MM.1S (cell line): ENCODE measurements around the gene DLL3.
"Not testable (repeated sequence)": the region's sequence is repeated elsewhere in the genome, so short reads cannot be mapped to it uniquely, and the experiment has no call there.

Experiments
- DNase-seq: peaks from one replicate; pipeline ENCODE4 v3.0.0-alpha.2; 2015
- H2AFZ ChIP-seq: fragments of 300-600 bp; sonication (generic); 2 replicates; pipeline ENCODE4 v1.6.0; 2016; ENCODE audit warnings: antibody characterized with exemption, low read length
- H3F3A ChIP-seq: fragments of 300-600 bp; sonication (generic); 2 replicates; pipeline ENCODE4 v1.6.1; 2016; ENCODE audit warnings: mild to moderate bottlenecking, antibody characterized with exemption, low read length, moderate library complexity, mixed read lengths; ENCODE audit not compliant: insufficient read depth
- H3K27ac ChIP-seq: fragments of 300-600 bp; sonication (generic); 2 replicates; pipeline ENCODE4 v1.5.1; 2016; ENCODE audit warnings: mild to moderate bottlenecking, low read length
- H3K27me3 ChIP-seq: fragments of 300-600 bp; sonication (generic); replicated peaks from 2 replicates; pipeline ENCODE4 v1.6.0; 2016; ENCODE audit warnings: low read length; ENCODE audit not compliant: insufficient read depth
- H3K36me3 ChIP-seq: fragments of 300-600 bp; sonication (generic); replicated peaks from 2 replicates; pipeline ENCODE4 v1.6.1; 2016; ENCODE audit warnings: mild to moderate bottlenecking, low read length, mixed read lengths; ENCODE audit not compliant: insufficient read depth
- H3K4me1 ChIP-seq: fragments of 300-600 bp; sonication (generic); 2 replicates; pipeline ENCODE4 v1.6.1; 2016; ENCODE audit warnings: low read length, mixed read lengths
- H3K4me2 ChIP-seq: fragments of 300-600 bp; sonication (generic); 2 replicates; pipeline ENCODE4 v1.6.0; 2016; ENCODE audit warnings: low read depth, low read length
- H3K4me3 ChIP-seq: fragments of 300-600 bp; sonication (generic); 2 replicates; pipeline ENCODE4 v1.5.1; 2016; ENCODE audit warnings: low read length, mixed read lengths
- H3K79me2 ChIP-seq: fragments of 300-600 bp; sonication (generic); 2 replicates; pipeline ENCODE4 v1.6.1; 2016; ENCODE audit warnings: mixed run types, low read length, mixed read lengths
- H3K9ac ChIP-seq: fragments of 300-600 bp; sonication (generic); 2 replicates; pipeline ENCODE4 v1.6.1; 2016; ENCODE audit warnings: low read length, mixed read lengths
- H3K9me2 ChIP-seq: fragments of 300-600 bp; sonication (generic); replicated peaks from 2 replicates; pipeline ENCODE4 v1.6.1; 2016; ENCODE audit warnings: mild to moderate bottlenecking, low read length, mixed read lengths; ENCODE audit not compliant: insufficient read depth
- H3K9me3 ChIP-seq: fragments of 300-600 bp; sonication (generic); replicated peaks from 2 replicates; pipeline ENCODE4 v1.6.1; 2016; ENCODE audit warnings: mild to moderate bottlenecking, low read length, mixed read lengths; ENCODE audit not compliant: insufficient read depth
- H4K20me1 ChIP-seq: fragments of 300-600 bp; sonication (generic); 2 replicates; pipeline ENCODE4 v1.6.1; 2016; ENCODE audit warnings: mild to moderate bottlenecking, low read length, moderate library complexity, mixed read lengths; ENCODE audit not compliant: insufficient read depth
- EZH2 ChIP-seq: fragments of 300-600 bp; sonication (generic); optimal IDR thresholded peaks from 2 replicates; pipeline ENCODE3; 2017; ENCODE audit warnings: low read depth, mild to moderate bottlenecking, antibody characterized with exemption, low read length, mixed read lengths
- EZH2phosphoT487 ChIP-seq: fragments of 300-600 bp; sonication (generic); IDR thresholded peaks from 2 replicates; pipeline ENCODE4 v1.6.1; 2018; ENCODE audit warnings: antibody characterized with exemption, low read length
- TF ChIP-seq, protein P1 (sequence below): fragments of 300-600 bp; sonication (generic); IDR thresholded peaks from 2 replicates; pipeline ENCODE4 v1.5.1; 2016; ENCODE audit warnings: antibody characterized with exemption, low read length, mixed read lengths

DLL3 gene

DNA sequence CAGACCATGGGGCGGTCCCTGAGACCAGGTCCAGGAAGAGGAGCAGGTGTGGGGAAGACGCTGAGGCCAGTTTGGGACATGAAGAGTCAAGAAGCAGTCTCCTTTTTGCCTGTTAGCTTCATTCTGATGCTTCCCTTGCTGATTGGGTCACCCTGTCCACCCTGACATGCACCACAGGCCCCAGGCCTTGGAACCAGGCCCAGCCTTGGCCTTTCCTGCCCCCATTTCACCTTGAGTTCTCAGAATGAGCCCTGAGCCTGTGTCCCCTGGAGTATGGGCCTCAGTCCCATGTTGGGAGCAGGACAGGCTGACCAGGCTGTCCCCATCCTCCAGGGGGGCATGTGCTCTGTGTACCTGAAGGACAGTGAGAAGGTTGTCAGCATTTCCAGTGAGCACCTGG lies 23.0 kb upstream of the DLL3 start:
- no peak overlapping the region for H3K4me2 ChIP-seq
- no peak for DNase-seq
- H3K27ac ChIP-seq: no peak overlapping the region
- no peak overlapping the region for H2AFZ ChIP-seq
- H3K4me3 ChIP-seq: no peak overlapping the region
- H3K4me1 ChIP-seq: no peaks in the 10 kb centered on the region
- no peaks in the 10 kb centered on the region for H3K9me2 ChIP-seq
- H3K27me3 ChIP-seq: no peaks in the 10 kb centered on the region
- peaks cover 5% of the 10 kb centered on the region for H3K36me3 ChIP-seq
- TF ChIP-seq EZH2phosphoT487: no peak
- TF ChIP-seq, protein P1, sequence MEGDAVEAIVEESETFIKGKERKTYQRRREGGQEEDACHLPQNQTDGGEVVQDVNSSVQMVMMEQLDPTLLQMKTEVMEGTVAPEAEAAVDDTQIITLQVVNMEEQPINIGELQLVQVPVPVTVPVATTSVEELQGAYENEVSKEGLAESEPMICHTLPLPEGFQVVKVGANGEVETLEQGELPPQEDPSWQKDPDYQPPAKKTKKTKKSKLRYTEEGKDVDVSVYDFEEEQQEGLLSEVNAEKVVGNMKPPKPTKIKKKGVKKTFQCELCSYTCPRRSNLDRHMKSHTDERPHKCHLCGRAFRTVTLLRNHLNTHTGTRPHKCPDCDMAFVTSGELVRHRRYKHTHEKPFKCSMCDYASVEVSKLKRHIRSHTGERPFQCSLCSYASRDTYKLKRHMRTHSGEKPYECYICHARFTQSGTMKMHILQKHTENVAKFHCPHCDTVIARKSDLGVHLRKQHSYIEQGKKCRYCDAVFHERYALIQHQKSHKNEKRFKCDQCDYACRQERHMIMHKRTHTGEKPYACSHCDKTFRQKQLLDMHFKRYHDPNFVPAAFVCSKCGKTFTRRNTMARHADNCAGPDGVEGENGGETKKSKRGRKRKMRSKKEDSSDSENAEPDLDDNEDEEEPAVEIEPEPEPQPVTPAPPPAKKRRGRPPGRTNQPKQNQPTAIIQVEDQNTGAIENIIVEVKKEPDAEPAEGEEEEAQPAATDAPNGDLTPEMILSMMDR: no peak
- 0 out of 2 replicates have a peak, but pooled peaks cover 6% of the 10 kb centered on the region for H3F3A ChIP-seq
- no peaks in the 10 kb centered on the region for H4K20me1 ChIP-seq
- H3K79me2 ChIP-seq: peaks cover 1% of the 10 kb centered on the region
- no peak overlapping the region for H3K9ac ChIP-seq
- H3K9me3 ChIP-seq: no peaks in the 10 kb centered on the region

DNA sequence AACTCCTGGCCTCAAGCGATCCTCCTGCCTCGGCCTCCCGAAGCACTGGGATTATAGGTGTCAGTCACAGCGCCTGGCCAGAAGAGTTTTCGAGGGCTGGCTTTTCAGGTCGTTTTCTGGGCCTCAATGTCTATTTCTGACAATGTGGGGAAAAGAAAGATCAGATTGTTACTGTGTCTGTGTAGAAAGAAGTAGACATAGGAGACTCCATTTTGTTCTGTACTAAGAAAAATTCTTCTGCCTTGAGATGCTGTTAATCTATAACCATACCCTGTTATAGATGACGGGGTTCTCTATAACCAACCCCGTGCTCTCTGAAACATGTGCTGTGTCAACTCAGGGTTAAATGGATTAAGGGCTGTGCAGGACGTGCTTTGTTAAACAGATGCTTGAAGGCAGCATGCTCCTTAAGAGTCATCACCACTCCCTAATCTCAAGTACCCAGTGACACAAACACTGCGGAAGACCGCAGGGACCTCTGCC lies 19.4 kb upstream of the DLL3 start:
- H3K9me3 ChIP-seq, H3K36me3 ChIP-seq, H3K27ac ChIP-seq, H3K4me3 ChIP-seq, H4K20me1 ChIP-seq, DNase-seq, H3K9ac ChIP-seq, H3K27me3 ChIP-seq, H3F3A ChIP-seq, H3K9me2 ChIP-seq, H2AFZ ChIP-seq, H3K4me2 ChIP-seq, H3K4me1 ChIP-seq: not testable (repeated sequence)
- peaks cover 26% of the 10 kb centered on the region for H3K79me2 ChIP-seq

DNA sequence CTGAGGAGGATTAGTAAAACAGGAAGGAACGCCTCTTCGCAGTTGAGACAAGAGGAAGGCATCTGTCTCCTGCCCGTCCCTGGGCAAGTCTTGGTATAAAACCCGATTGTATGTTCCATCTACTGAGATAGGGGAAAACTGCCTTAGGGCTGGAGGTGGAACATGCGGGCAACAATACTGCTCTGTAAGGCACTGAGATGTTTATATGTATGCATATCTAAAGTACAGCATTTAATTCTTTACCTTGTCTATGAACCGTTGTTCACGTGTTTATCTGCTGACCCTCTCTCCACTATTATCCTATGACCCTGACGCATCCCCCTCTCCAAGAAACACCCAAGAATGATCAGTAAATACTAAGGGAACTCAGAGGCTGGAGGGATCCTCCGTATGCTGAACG lies 18.8 kb upstream of the DLL3 start:
- Histone ChIP-seq H3K36me3 (no peaks in the 10 kb centered on the region), H4K20me1 (no peaks in the 10 kb centered on the region), H3F3A (0 out of 2 replicates have a peak, but pooled peaks cover 6% of the 10 kb centered on the region), H3K4me2 (peak overlapping the region; percentile 98), H3K27me3 (no peaks in the 10 kb centered on the region), H3K4me1 (peaks cover 4% of the 10 kb centered on the region; the same call in 1 of the 2 replicates), H3K9me2 (no peaks in the 10 kb centered on the region), H3K9ac (peak overlapping the region; percentile 94; the same call in 1 of the 2 replicates), H2AFZ (peak overlapping the region; percentile 74), H3K9me3 (no peaks in the 10 kb centered on the region), H3K79me2 (peaks cover 29% of the 10 kb centered on the region), H3K27ac (no peak overlapping the region), H3K4me3 (peak overlapping the region; percentile 98)
- TF ChIP-seq, protein P1: no peak
- TF ChIP-seq EZH2phosphoT487 (no peak), EZH2 (no peak)
- DNase-seq: no peak

DNA sequence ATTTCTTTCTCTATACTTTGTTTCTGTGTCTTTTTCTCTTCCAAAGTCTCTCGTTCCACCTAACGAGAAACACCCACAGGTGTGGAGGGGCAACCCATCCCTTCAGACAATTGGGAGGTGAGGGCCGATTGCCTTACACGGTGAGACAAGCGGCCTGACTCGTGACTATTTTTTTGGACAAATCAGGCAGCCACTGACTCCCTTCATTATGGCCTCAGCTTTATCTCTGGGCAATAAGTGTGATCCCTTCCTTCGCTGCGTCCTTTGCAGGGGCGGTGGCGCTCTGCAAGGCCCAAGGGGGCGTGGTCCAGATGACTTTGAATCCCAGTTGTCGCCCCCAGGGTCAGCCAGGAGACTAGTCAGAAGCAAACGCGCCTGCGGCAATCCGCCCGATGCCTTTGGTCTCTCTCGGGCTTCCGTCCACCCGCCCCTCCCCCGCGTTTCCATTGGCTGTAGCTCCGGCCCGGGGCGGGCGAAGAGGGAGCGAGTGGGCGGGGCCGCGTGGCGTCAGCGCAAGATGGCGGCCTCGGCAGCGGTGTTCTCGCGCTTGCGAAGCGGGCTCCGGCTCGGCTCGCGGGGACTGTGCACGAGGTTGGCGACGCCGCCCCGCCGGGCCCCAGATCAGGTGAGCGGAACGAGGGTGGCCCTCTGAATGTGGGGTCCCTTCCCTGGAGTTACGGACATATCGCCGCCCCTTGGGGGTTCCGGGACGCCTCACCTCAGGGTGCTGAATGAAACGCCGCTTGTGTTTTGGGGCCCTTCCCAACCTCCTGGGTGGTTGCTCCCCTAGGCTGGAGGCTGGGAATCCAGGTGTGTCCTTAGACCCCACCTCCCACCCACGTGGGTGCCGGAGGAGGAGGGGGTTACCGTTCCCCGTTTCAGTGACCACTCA lies 18.2 kb upstream of the DLL3 start, which contains the start of gene TIMM50:
Gene TIMM50 (plus strand): TSS at position 502 of the 892 bp plus-strand sequence. CDS start 16 bp downstream, at position 518.
- no peaks in the 10 kb centered on the region for H3K27me3 ChIP-seq
- H3K9me3 ChIP-seq: no peaks in the 10 kb centered on the region
- H3K4me3 ChIP-seq: peak within 1 kb of the TSS; percentile 98
- H4K20me1 ChIP-seq: no peaks in the 10 kb centered on the region
- DNase-seq: peak; percentile 96
- H3K36me3 ChIP-seq: no peaks in the 10 kb centered on the region
- peak within 1 kb of the TSS; percentile 62; the same call in 1 of the 2 replicates for H3K27ac ChIP-seq
- H3K9me2 ChIP-seq: no peaks in the 10 kb centered on the region
- H3K79me2 ChIP-seq: peaks cover 29% of the 10 kb centered on the region
- H3K4me2 ChIP-seq: peak within 1 kb of the TSS; percentile 98
- H3K4me1 ChIP-seq: peaks cover 4% of the 10 kb centered on the region; the same call in 1 of the 2 replicates
- peak within 1 kb of the TSS; percentile 94 for H3K9ac ChIP-seq
- 0 out of 2 replicates have a peak, but pooled peaks cover 6% of the 10 kb centered on the region for H3F3A ChIP-seq
- peak within 1 kb of the TSS; percentile 74 for H2AFZ ChIP-seq
- TF ChIP-seq EZH2 (no peak), EZH2phosphoT487 (no peak)
- TF ChIP-seq, protein P1: no peak
